GM18508 (cell line): ENCODE measurements around the gene ZNF496.
"Not testable (repeated sequence)": the region's sequence is repeated elsewhere in the genome, so short reads cannot be mapped to it uniquely, and the experiment has no call there.

ENCODE experiments used
- ATAC-seq: cut with Tn5 transposase; IDR thresholded peaks from one replicate; pipeline ENCODE4 v1.9.1; 2021; ENCODE audit warnings: moderate number of reproducible peaks; ENCODE audit not compliant: insufficient read depth, unreplicated experiment

ZNF496 gene

DNA sequence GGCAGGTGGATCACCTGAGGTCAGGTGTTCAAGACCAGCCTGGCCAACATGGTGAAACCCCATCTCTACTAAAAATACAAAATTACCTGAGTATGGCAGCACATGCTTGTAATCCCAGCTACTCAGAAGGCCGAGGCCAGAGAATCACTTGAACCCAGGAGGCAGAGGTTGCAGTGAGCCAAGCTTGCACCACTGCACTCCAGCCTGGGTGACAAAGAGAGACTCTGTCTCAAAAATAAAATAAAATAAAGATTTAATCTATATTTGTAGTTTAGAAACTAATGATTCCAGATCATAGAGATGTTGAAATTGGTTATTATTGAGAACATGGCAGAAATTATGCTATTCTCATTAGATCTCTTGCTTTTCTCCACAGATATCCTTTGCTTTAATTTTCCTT is 75.9 kb downstream of the ZNF496 start, which contains the start of gene VN1R5:
VN1R5 (plus strand) TSS at position 301 of the 400 bp plus-strand sequence.
- ATAC-seq: not testable (repeated sequence)

DNA sequence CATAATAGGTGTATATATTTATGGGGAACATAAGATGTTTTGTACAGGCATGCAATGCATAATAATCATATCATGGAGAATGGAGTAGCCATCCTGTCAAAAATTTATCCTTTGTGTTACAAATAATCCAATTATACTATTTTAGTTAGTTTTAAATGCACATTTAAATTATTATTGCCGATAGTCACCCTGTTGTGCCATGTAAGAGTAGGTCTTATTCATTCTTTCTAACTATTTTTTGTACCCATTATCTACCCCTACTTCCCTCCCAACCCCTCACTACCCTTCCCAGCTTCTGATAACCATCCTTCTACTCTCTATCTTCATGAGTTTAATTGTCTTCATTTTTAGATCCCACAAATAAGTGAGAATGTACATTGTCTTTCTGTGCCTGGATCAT is 84.1 kb downstream of the ZNF496 start:
- no peak for ATAC-seq
